H9 (cell line): ENCODE results near the gene TMEM97. TPM values are rescaled to one million over a fixed set of nuclear protein-coding genes. Genes with fewer than 3 reads are reported as not detected.

ENCODE experiments used
- DNase-seq: peaks from one replicate; pipeline ENCODE4 v3.0.0-alpha.2; 2017
- H2AFZ ChIP-seq: one replicate; pipeline ENCODE4 v1.6.1; 2013; ENCODE audit warnings: mild to moderate bottlenecking, low read length, control low read depth, moderate library complexity
- H2AK5ac ChIP-seq: 2 replicates; pipeline ENCODE4 v1.6.1; 2013; ENCODE audit warnings: low read length, control low read depth, mixed read lengths; ENCODE audit not compliant: insufficient read length
- H2BK120ac ChIP-seq: one replicate; pipeline ENCODE4 v1.6.1; 2013; ENCODE audit warnings: low read depth, mild to moderate bottlenecking, low read length, control low read depth, inconsistent platforms; ENCODE audit not compliant: poor library complexity, severe bottlenecking
- H2BK12ac ChIP-seq: 2 replicates; pipeline ENCODE4 v1.6.1; 2013; ENCODE audit warnings: low read length, control low read depth, mixed read lengths, low read depth; ENCODE audit not compliant: insufficient read length
- H2BK15ac ChIP-seq: 2 replicates; pipeline ENCODE4 v1.6.1; 2013; ENCODE audit warnings: low read depth, low read length, control low read depth
- H2BK20ac ChIP-seq: one replicate; pipeline ENCODE4 v1.6.1; 2013; ENCODE audit warnings: low read depth, mild to moderate bottlenecking, low read length, control low read depth, inconsistent platforms; ENCODE audit not compliant: poor library complexity, severe bottlenecking
- H2BK5ac ChIP-seq: 2 replicates; pipeline ENCODE4 v1.6.1; 2013; ENCODE audit warnings: low read length, control low read depth, mixed read lengths; ENCODE audit not compliant: insufficient read length
- H3K14ac ChIP-seq: 2 replicates; pipeline ENCODE4 v1.6.1; 2013; ENCODE audit warnings: low read length, control low read depth; ENCODE audit not compliant: insufficient read depth
- H3K18ac ChIP-seq: 2 replicates; pipeline ENCODE4 v1.6.1; 2013; ENCODE audit warnings: low read depth, mild to moderate bottlenecking, mixed read lengths, low read length, control low read depth; ENCODE audit not compliant: insufficient read length
- H3K23ac ChIP-seq: 2 replicates; pipeline ENCODE4 v1.6.1; 2013; ENCODE audit warnings: low read length, control low read depth, mixed read lengths, low read depth; ENCODE audit not compliant: insufficient read length
- H3K23me2 ChIP-seq: 2 replicates; pipeline ENCODE4 v1.6.1; 2013; ENCODE audit warnings: low read depth, mild to moderate bottlenecking, mixed read lengths, low read length, control low read depth; ENCODE audit not compliant: insufficient read length, poor library complexity, severe bottlenecking
- H3K27ac ChIP-seq: 2 replicates; pipeline ENCODE4 v1.5.1; 2013; ENCODE audit warnings: low read length, control low read depth, mixed read lengths, low read depth; ENCODE audit not compliant: insufficient read length
- H3K27me3 ChIP-seq: 2 replicates; pipeline ENCODE4 v1.6.1; 2013; ENCODE audit warnings: low read length, control low read depth, inconsistent platforms; ENCODE audit not compliant: insufficient read depth
- H3K4ac ChIP-seq: 2 replicates; pipeline ENCODE4 v1.6.1; 2013; ENCODE audit warnings: low read depth, mild to moderate bottlenecking, control low read depth, inconsistent platforms, low read length, moderate library complexity
- H3K4me1 ChIP-seq: 2 replicates; pipeline ENCODE4 v1.6.1; 2013; ENCODE audit warnings: low read length, control low read depth, inconsistent platforms; ENCODE audit not compliant: insufficient read depth
- H3K4me2 ChIP-seq: 2 replicates; pipeline ENCODE4 v1.6.1; 2013; ENCODE audit warnings: low read length, control low read depth, mixed read lengths; ENCODE audit not compliant: insufficient read length, insufficient read depth
- H3K56ac ChIP-seq: 2 replicates; pipeline ENCODE4 v1.6.1; 2013; ENCODE audit warnings: low read depth, mild to moderate bottlenecking, mixed read lengths, low read length, control low read depth; ENCODE audit not compliant: insufficient read length
- H3K79me1 ChIP-seq: 2 replicates; pipeline ENCODE4 v1.6.1; 2013; ENCODE audit warnings: low read depth, mild to moderate bottlenecking, moderate library complexity, low read length, control low read depth, inconsistent platforms; ENCODE audit not compliant: insufficient read depth, poor library complexity, severe bottlenecking
- H3K79me2 ChIP-seq: 2 replicates; pipeline ENCODE4 v1.6.1; 2013; ENCODE audit warnings: low read length, control low read depth, inconsistent platforms; ENCODE audit not compliant: insufficient read depth
- H3K9ac ChIP-seq: 2 replicates; pipeline ENCODE4 v1.6.1; 2013; ENCODE audit warnings: low read length, control low read depth, mixed read lengths; ENCODE audit not compliant: insufficient read length; ENCODE audit errors: extremely low read depth
- H3K9me3 ChIP-seq: one replicate; pipeline ENCODE4 v1.6.1; 2013; ENCODE audit warnings: low read depth, low read length, inconsistent platforms; ENCODE audit not compliant: control insufficient read depth
- H3T11ph ChIP-seq: one replicate; pipeline ENCODE4 v1.6.1; 2013; ENCODE audit warnings: mild to moderate bottlenecking, low read length, control low read depth, inconsistent platforms
- H4K20me1 ChIP-seq: one replicate; pipeline ENCODE4 v1.6.1; 2013; ENCODE audit not compliant: control insufficient read depth, insufficient read length, insufficient read depth
- H4K5ac ChIP-seq: 2 replicates; pipeline ENCODE4 v1.6.1; 2013; ENCODE audit warnings: low read depth, mild to moderate bottlenecking, mixed read lengths, low read length, control low read depth; ENCODE audit not compliant: insufficient read length
- H4K8ac ChIP-seq: replicated peaks from 2 replicates; pipeline ENCODE4 v1.6.1; 2013; ENCODE audit warnings: low read length, control low read depth, mixed read lengths, low read depth; ENCODE audit not compliant: insufficient read length
- H4K91ac ChIP-seq: 2 replicates; pipeline ENCODE4 v1.6.1; 2013; ENCODE audit warnings: low read depth, mild to moderate bottlenecking, moderate library complexity, mixed read lengths, low read length, control low read depth; ENCODE audit not compliant: insufficient read length
- H3K27ac Mint-ChIP-seq, 3 experiments: 2 replicates in 2 of 3; 3 replicates in 1 of 3; pipeline ENCODE4 v1.8.0; 2020 to 2021; ENCODE audit warnings: mixed read lengths in 3 of 3, mild to moderate bottlenecking in 1 of 3, moderate library complexity in 1 of 3
- H3K27me3 Mint-ChIP-seq: 2 replicates; pipeline ENCODE4 v1.8.0; 2021; ENCODE audit warnings: low read depth, mild to moderate bottlenecking, moderate library complexity, mixed read lengths
- H3K36me3 Mint-ChIP-seq, 3 experiments: 2 replicates in 2 of 3; 3 replicates in 1 of 3; pipeline ENCODE4 v1.8.0; 2020 to 2021; ENCODE audit warnings: low read depth in 3 of 3, mixed read lengths in 3 of 3; ENCODE audit not compliant: insufficient read depth in 1 of 3
- H3K4me1 Mint-ChIP-seq, 2 experiments: 2 replicates each; pipeline ENCODE4 v1.8.0; 2020; ENCODE audit warnings: mixed read lengths in 2 of 2
- H3K4me3 Mint-ChIP-seq, 2 experiments: 2 replicates in 1 of 2; 3 replicates in 1 of 2; pipeline ENCODE4 v1.8.0; 2020 to 2021; ENCODE audit warnings: mild to moderate bottlenecking in 2 of 2, mixed read lengths in 2 of 2, moderate library complexity in 1 of 2
- H3K9me3 Mint-ChIP-seq, 2 experiments: 2 replicates in 1 of 2; 3 replicates in 1 of 2; pipeline ENCODE4 v1.8.0; 2020; ENCODE audit warnings: mild to moderate bottlenecking in 2 of 2, mixed read lengths in 2 of 2, moderate library complexity in 1 of 2
- WGBS: extraction: QIAGEN DNeasy Blood & Tissue Kit; methylation state at CpG from one replicate; pipeline ENCODE4 v1.1.7; 2013; ENCODE audit warnings: missing lambda C conversion rate, low lambda C conversion rate, mixed read lengths; ENCODE audit not compliant: insufficient read length; ENCODE audit errors: extremely low coverage; 5-methylcytosine and 5-hydroxymethylcytosine counted together
- long read RNA-seq: library from polyadenylated mRNA; unstranded; transcript quantifications from one replicate; pipeline ENCODE4 v2.0.0, GENCODE V29; 2020
- total RNA-seq: library from RNA; stranded (reverse); gene quantifications from 2 replicates; pipeline ENCODE4 v1.2.1, GENCODE V29; 2021
- TF ChIP-seq, protein P1 (sequence below): fragments of 200-600 bp; sonication (generic); conservative IDR thresholded peaks from 3 replicates; pipeline ENCODE4 v1.8.0; 2021; ENCODE audit warnings: antibody characterized with exemption, mild to moderate bottlenecking

The TMEM97 gene
- total RNA-seq = 116 and 121 TPM in 2 replicates
- long read RNA-seq, transcript TMEM97-204 (2 exons, 1,075 nt) = minor isoform, 11 of 612 reads
- long read RNA-seq, transcript TMEM97-201 (3 exons, 2,568 nt) = major isoform, 523 of 612 reads
- long read RNA-seq, partial matches to known transcripts = 23 of 612 reads
- long read RNA-seq, other reads (novel, unspliced or antisense) = 55 of 612 reads

DNA sequence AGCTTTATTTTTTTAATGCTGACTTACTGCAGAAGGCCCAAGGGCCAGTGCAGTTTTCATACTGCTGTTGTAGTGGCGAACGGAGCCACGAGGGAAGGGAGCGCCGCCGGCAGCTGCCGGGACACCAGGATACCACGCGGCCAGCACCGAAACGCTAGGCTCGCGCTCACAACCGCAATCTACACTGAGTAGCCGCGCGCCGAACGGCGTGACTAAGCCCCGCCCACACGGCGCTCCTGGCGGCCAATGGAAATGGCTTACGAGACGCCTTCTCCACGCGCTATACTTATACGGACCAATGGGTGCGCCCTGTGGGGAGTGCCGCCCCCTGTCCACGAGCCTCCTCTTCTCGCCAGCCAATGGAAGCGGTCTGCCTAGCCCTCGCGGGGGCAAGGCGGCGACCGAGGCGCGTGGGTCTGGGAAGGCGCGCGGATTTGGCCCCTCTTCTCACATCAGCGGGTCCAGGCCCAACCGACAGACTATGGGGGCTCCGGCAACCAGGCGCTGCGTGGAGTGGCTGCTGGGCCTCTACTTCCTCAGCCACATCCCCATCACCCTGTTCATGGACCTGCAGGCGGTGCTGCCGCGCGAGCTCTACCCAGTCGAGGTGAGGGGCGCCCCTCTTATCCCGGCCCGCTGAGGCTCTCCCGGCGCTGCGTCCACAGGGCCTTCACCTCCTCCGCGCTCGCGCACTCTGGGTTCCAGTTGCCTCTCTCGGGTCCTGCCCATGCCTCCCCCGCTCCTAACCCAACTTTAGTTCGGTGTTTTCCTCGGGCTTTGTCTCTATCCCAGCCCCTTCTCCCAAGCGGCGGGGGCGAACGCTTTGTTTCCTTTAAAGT, at the start of gene TMEM97:
TMEM97 (plus strand) TSS at position 442 of the 839 bp plus-strand sequence; CDS start at position 482, 40 bp downstream.
- Mint-ChIP-seq H3K27ac (peak within 1 kb of the TSS; percentile 59 to 99 (median 97)), H3K4me3 (peak within 1 kb of the TSS; percentile 96), H3K9me3 (no peaks in the 10 kb centered on the region; a peak in 1 of 5 replicates), H3K27me3 (no peaks in the 10 kb centered on the region; the same call in 1 of the 2 replicates), H3K4me1 (peaks cover 45 to 48% of the 10 kb centered on the region in 2 experiments), H3K36me3 (peaks cover 16 to 24% (median 22%) of the 10 kb centered on the region in 3 experiments; a peak in 6 of 7 replicates)
- H2BK12ac ChIP-seq = no peak within 1 kb of the TSS
- DNase-seq = peak; percentile 98
- no peak within 1 kb of the TSS for H2AFZ ChIP-seq
- peak within 1 kb of the TSS; percentile 89 for H3K14ac ChIP-seq
- peak within 1 kb of the TSS; percentile 16 for H4K8ac ChIP-seq
- no peak within 1 kb of the TSS for H2AK5ac ChIP-seq
- peak within 1 kb of the TSS; percentile 97 for H3K4me2 ChIP-seq
- peaks cover 6% of the 10 kb centered on the region for H3K4me1 ChIP-seq
- no peak within 1 kb of the TSS for H3K56ac ChIP-seq
- peak within 1 kb of the TSS; percentile 89 for H3K9ac ChIP-seq
- H3K23ac ChIP-seq = no peak within 1 kb of the TSS
- peak within 1 kb of the TSS; percentile 55 for H3K18ac ChIP-seq
- peaks cover 28% of the 10 kb centered on the region for H3K23me2 ChIP-seq
- no CpG with 5 or more reads among the region's 72 CpGs for WGBS
- no peak within 1 kb of the TSS for H2BK120ac ChIP-seq
- H3K9me3 ChIP-seq = no peaks in the 10 kb centered on the region
- H3K27ac ChIP-seq = no peak within 1 kb of the TSS
- peaks cover 43% of the 10 kb centered on the region for H3K79me2 ChIP-seq
- H4K91ac ChIP-seq = no peak within 1 kb of the TSS
- peak within 1 kb of the TSS; percentile 60; the same call in 1 of the 2 replicates for H2BK15ac ChIP-seq
- no peak within 1 kb of the TSS for H3K4ac ChIP-seq
- H3K27me3 ChIP-seq = no peaks in the 10 kb centered on the region
- no peak within 1 kb of the TSS for H2BK20ac ChIP-seq
- peak within 1 kb of the TSS; percentile 26 for H2BK5ac ChIP-seq
- H4K20me1 ChIP-seq = no peaks in the 10 kb centered on the region
- H4K5ac ChIP-seq = no peak within 1 kb of the TSS
- TF ChIP-seq, protein P1, sequence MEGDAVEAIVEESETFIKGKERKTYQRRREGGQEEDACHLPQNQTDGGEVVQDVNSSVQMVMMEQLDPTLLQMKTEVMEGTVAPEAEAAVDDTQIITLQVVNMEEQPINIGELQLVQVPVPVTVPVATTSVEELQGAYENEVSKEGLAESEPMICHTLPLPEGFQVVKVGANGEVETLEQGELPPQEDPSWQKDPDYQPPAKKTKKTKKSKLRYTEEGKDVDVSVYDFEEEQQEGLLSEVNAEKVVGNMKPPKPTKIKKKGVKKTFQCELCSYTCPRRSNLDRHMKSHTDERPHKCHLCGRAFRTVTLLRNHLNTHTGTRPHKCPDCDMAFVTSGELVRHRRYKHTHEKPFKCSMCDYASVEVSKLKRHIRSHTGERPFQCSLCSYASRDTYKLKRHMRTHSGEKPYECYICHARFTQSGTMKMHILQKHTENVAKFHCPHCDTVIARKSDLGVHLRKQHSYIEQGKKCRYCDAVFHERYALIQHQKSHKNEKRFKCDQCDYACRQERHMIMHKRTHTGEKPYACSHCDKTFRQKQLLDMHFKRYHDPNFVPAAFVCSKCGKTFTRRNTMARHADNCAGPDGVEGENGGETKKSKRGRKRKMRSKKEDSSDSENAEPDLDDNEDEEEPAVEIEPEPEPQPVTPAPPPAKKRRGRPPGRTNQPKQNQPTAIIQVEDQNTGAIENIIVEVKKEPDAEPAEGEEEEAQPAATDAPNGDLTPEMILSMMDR = no peak
- H3T11ph ChIP-seq = no peak within 1 kb of the TSS
- peaks cover 3% of the 10 kb centered on the region for H3K79me1 ChIP-seq
